ENCODE results near the gene ULK2.

DNA sequence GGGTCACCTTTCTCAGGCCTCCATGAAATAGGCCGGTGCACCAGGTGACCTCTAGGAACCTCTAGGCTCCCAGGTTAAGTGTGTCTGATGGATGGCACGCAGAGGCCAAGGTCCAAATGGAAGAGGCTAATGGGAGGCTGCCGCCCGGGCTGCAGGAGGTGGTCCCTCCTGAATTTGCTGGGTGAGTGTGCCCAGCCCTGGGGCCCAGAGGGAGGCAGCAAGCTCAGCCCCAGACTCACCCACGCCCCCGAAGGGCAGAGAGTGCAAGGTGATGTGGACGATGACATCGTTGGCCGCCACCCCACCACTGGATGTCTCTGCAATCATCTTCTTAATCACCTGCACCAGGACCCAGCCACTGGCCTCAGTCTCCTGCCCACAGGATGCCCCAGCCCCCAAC, 129.0 kb downstream of the ULK2 start:
- TF ChIP-seq, protein P1, sequence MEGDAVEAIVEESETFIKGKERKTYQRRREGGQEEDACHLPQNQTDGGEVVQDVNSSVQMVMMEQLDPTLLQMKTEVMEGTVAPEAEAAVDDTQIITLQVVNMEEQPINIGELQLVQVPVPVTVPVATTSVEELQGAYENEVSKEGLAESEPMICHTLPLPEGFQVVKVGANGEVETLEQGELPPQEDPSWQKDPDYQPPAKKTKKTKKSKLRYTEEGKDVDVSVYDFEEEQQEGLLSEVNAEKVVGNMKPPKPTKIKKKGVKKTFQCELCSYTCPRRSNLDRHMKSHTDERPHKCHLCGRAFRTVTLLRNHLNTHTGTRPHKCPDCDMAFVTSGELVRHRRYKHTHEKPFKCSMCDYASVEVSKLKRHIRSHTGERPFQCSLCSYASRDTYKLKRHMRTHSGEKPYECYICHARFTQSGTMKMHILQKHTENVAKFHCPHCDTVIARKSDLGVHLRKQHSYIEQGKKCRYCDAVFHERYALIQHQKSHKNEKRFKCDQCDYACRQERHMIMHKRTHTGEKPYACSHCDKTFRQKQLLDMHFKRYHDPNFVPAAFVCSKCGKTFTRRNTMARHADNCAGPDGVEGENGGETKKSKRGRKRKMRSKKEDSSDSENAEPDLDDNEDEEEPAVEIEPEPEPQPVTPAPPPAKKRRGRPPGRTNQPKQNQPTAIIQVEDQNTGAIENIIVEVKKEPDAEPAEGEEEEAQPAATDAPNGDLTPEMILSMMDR (IDR thresholded peaks at IDR 0.05): no peak
- TF ChIP-seq EZH2phosphoT487 (IDR thresholded peaks at IDR 0.05) (no peak), EZH2 (IDR thresholded peaks at IDR 0.05) (no peak)

Data from neural progenitor cell (in vitro differentiated cells).